GM19438 (cell line): ENCODE results near the gene PILRB.
"Not testable (repeated sequence)": the region's sequence is repeated elsewhere in the genome, so short reads cannot be mapped to it uniquely, and the experiment has no call there.

ENCODE experiments used
- ATAC-seq: cut with Tn5 transposase; IDR thresholded peaks from one replicate; pipeline ENCODE4 v1.9.1; 2021; ENCODE audit warnings: low read depth; ENCODE audit not compliant: unreplicated experiment

PILRB gene

GRCh38 chr7:100373870-100374598 is 16.1 kb downstream of the PILRB start:
- ATAC-seq: not testable (repeated sequence)

DNA sequence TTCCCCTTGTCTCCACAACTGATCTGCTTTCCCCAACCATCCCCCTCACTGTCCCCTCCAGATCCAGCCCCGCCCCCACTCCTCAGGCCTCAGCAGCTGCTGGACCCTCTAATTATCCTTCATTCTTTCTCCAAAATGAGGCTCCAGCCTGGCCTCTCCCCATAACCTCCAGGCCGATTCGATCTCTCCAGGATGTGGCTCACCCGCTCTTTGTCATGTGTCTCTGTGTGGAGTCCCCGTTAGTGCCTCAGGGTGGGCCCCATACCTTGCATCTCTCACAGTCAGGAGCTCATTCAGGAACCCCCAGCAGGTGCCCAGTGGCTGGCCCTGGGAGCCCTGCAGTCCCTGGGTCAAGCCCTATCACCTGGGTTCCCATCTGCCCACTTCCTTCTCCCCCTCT is 16.7 kb downstream of the PILRB start:
- no peak for ATAC-seq

- ATAC-seq: no peak
These were observed 18.1 kb downstream of the PILRB start for GRCh38 chr7:100376066-100376465.

GRCh38 chr7:100378114-100378755 is 20.3 kb downstream of the PILRB start:
- no peak for ATAC-seq

GRCh38 chr7:100380196-100380595 is 22.3 kb downstream of the PILRB start:
- ATAC-seq: no peak

GRCh38 chr7:100381531-100382233 is 23.8 kb downstream of the PILRB start:
- ATAC-seq: not testable (repeated sequence)

GRCh38 chr7:100382234-100382853 is 24.4 kb downstream of the PILRB start:
- ATAC-seq: not testable (repeated sequence)

DNA sequence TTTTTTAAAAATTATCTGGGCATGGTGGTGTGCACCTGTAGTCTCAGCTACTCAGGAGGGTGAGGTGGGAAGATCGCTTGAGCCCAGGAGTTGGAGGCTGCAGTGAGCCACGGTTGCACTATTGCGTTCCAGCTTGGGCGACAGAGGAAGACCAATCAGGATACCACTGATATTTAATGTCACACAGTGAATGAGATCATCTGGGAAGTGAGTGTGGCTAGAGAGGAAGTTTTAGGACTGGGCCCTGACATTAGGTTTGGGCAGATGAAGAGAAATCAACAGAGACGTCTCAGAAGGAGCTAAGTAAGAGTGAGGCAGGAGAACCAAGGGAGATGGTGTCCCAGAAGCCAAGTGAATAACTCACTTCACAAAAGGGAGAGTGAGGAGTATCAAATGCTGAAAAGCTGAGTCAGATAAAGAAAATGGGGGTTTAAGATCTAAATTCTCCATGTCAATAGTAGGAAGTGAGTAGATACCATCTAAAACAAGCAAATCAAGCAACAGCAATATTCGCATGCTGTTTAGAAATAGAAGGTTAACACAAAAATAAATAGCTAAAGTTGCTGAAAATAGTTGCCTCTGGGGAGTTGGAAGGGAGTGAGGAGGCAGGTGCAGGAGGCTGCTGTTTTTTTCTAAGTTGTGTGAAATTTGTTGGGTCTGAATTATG is 26.8 kb downstream of the PILRB start:
- ATAC-seq: no peak

GRCh38 chr7:100386940-100387339 is 29.0 kb downstream of the PILRB start:
- no peak for ATAC-seq

DNA sequence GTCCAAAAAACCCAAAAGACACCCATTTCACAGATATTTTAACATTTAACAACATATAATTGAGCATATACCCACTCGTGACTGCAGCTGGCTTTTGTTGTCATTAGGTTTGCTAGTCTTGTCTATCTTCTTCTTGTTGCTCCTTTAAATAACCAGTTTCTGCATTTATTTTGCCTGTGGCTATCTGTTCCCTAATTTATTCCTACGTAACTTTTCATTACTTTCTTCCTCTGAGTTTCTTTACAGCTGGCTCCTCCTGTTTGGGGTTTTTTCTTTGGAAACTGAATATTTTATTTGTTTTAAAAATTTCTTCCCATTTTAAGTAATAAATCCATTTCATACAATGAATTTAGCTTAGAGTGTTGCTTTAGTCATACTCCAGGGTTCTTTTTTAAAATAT is 29.8 kb downstream of the PILRB start:
- no peak for ATAC-seq

DNA sequence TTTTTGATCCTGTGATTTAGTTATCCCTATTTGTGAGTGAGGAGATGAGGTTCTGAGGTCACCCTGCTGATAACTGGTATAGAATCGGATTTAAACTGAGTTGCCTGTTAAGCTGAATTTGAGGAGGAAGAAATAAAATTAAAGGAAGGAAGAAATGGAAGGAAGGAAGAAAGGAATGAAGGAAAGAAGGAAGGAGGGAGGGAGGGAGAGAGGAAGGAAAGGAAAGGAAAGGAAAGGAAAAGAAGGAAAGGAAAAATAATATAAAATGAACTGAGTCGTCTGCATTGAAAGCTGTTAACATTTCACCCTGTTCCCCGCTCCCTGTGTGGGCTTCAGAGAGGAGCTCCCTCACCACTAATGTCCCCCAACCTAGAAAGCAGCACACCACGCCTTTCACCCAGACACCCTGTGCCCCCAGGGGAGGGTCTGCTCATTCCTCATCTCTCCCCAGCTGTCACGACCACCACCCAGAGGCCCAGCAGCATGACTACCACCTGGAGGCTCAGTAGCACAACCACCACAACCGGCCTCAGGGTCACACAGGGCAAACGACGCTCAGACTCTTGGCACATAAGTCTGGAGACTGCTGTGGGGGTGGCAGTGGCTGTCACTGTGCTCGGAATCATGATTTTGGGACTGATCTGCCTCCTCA is 31.6 kb downstream of the PILRB start:
- ATAC-seq: no peak

- ATAC-seq: no peak
These were observed 32.5 kb downstream of the PILRB start for GRCh38 chr7:100390286-100391009.

DNA sequence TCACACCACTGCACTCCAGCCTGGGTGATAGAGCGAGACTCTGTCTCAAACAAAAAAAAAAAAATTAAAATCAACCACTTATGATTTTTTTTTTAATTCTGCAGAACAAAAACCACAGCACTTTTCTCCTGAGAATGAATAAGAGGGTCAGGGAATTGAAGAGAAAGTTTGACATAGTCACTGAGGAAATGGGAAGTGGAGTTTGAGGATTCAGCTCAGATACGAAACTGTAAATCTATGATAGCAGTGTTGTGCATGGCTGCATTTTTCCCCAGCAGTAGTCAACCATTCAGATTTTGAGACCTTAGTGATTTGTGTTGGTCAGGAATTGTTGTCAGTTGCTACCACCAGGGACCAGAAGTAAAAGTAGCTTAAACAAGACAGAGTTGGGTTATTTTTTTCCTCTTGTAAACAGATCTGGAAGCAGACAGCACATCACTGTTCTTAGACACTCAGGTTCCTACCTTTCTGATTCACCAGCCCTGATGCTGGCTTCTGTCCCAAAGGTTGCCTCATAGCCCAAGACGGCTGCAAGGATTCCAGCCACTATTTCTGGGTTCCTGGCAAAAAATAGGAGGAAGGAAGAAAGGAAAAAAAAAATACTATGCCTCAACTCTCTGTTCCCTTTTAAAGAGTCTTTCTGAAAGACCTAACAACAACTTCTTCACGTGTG is 35.5 kb downstream of the PILRB start:
- ATAC-seq: no peak

DNA sequence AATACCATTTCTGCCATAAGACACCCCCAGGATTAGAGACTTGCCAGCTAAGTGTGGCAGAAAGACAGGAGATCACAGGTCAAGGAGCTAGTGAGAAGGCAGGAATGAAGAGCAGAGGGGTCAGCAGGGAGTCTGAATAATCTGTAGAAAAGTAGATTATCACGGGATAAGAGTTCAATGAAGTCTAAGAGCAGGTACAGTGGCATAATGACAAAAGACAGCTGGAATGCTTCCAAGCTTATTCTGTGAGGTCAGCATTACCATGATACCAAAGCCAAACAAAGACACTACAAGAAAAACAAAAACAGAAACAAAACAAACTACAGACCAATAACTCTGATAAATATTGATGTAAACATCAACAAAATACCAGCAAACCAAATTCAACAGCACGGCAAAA is 36.2 kb downstream of the PILRB start:
- ATAC-seq: no peak

DNA sequence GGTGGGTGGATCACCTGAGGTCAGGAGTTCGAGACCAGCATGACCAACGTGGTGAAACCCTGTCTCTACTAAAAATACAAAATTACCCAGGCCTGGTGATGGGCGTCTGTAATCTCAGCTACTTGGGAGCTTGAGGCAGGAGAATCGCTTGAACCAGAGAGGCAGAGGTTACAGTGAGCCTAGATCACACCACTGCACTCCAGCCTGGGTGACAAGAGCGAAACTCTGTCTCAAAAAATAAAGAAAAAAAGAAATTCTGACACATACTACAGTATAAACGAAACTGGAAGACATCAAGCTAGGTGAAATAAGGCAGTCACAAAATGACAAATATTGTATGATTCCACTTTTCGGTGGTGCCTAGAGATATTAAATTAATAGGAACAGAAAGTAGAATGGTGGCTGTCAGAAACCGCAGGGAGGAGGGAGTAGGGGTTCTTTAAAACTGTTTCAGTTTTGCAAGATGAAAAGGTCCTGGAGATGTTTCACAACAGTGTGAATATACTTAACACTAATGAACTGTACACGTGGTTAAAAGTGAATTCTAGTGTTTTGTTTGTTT is 38.6 kb downstream of the PILRB start:
- peak; percentile 86 for ATAC-seq

GRCh38 chr7:100397315-100398081 is 39.6 kb downstream of the PILRB start:
- no peak for ATAC-seq

DNA sequence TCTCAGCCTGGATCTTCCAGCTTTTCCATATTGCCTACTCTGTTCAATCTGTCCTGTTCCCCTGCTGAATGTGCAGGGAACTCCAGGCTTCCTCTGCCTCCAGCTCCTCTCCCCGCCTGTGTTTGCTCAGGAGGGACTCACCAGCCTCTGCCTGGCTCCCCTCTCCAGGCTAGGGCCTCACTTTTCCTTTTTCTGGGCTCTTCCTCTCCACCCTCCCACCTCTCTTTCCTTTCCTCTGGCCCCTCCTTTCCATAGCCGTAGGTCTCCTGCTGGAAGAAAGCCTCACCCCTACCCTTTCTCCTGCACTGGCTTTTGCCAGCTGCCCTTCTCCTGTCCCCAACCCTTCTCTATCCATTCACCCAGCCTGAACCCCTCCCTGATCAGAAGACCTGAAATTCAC is 40.3 kb downstream of the PILRB start:
- no peak for ATAC-seq

DNA sequence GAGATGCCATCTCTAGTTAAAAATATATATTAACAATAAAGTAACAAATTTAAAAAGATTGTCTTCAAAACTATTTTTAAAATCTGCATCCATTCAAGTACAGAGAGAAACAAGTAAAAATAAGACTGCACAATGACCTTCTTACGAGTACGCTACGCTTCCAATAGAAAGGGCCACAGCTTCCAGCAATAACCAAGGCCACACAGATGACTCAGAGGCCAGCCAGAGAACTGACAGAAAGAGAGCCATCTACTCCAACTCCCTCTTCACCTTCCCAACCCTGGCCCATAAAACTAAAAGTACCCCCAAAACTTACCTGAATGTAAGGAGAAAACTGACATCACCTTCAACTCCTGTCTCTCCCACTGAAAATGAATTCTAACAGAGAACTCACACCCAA is 42.1 kb downstream of the PILRB start:
- no peak for ATAC-seq
